ENCODE measurements around the gene STAT2. TPM values are rescaled to one million over a fixed set of nuclear protein-coding genes. Genes with fewer than 3 reads are reported as not detected.

Gene STAT2
- total and polyA plus RNA-seq, 2 of the 4 experiments (the other 2 are of a cell fraction) = 99.3 to 182 TPM

GRCh38 chr12:56299853-56300643 is 59.9 kb downstream of the STAT2 start, which contains the start of gene CS:
TSS of gene CS (minus strand) at chr12:56300330. CDS start at chr12:56300201, 129 bp downstream.
- intact Hi-C loops (cut with micrococcal nuclease) = no loop called here
- no TSS peak for BruUV-seq (replicated peaks)
- Histone ChIP-seq H3K9me1 (ENCODE audit: insufficient read depth, low read length) (peaks cover 11% of the 10 kb centered on the region), H3K4me2 (ENCODE audit: low read depth, low read length) (peak within 1 kb of the TSS; percentile 86), H3K4ac (ENCODE audit: low read depth, low read length) (peak within 1 kb of the TSS; percentile 92), H3K36me3 (ENCODE audit: control insufficient read depth, insufficient read depth, low read length) (peaks cover 6% of the 10 kb centered on the region), H4K20me1 (ENCODE audit: insufficient read depth, low read length) (peaks cover 11% of the 10 kb centered on the region; the same call in 1 of the 2 replicates), H3K23ac (ENCODE audit: low read depth, low read length) (peak within 1 kb of the TSS; percentile 82), H4K5ac (ENCODE audit: low read depth, low read length) (peak within 1 kb of the TSS; percentile 80), H3K56ac (ENCODE audit: extremely low read depth, insufficient read depth, low read length) (peak within 1 kb of the TSS; percentile 84), H3K4me1 (ENCODE audit: control insufficient read depth, insufficient read depth, low read length) (peaks cover 9% of the 10 kb centered on the region; the same call in 1 of the 2 replicates), H3K18ac (ENCODE audit: low read depth, low read length) (peak within 1 kb of the TSS; percentile 36; the same call in 1 of the 2 replicates), H4K8ac (ENCODE audit: low read depth in 2 of 2, low read length in 2 of 2) (peak within 1 kb of the TSS; percentile 95 to 98), H2BK5ac (ENCODE audit: low read depth, low read length, poor library complexity, severe bottlenecking) (peak within 1 kb of the TSS; percentile 68), H2BK120ac (ENCODE audit: low read depth, low read length) (peak within 1 kb of the TSS; percentile 38), H2AK9ac (replicated peaks; ENCODE audit: low read depth, low read length, poor library complexity) (peak within 1 kb of the TSS; percentile 95), H3K4me3 (ENCODE audit: insufficient read depth, low read depth, low read length) (peak within 1 kb of the TSS; percentile 85), H2AK5ac (ENCODE audit: low read depth, low read length) (peak within 1 kb of the TSS; percentile 72), H3K27me3 (ENCODE audit: control insufficient read depth, insufficient read depth, low read length) (no peaks in the 10 kb centered on the region), H4K91ac (ENCODE audit: insufficient read depth, low read depth, low read length) (peak within 1 kb of the TSS; percentile 89), H2BK15ac (ENCODE audit: low read depth, low read length) (peak within 1 kb of the TSS; percentile 39; the same call in 1 of the 3 replicates), H3K14ac (replicated peaks; ENCODE audit: low read depth, low read length) (peak within 1 kb of the TSS; percentile 85), H3K9ac (ENCODE audit: low read depth, low read length) (peak within 1 kb of the TSS; percentile 91), H2AFZ (replicated peaks; ENCODE audit: low read length, poor library complexity) (peak within 1 kb of the TSS; percentile 88), H2BK20ac (ENCODE audit: low read depth, low read length) (no peak within 1 kb of the TSS), H3K9me3 (ENCODE audit: control insufficient read depth, insufficient read depth, low read length) (no peaks in the 10 kb centered on the region), H3K27ac (ENCODE audit: insufficient read depth, low read length) (peak within 1 kb of the TSS; percentile 85), H3K79me1 (ENCODE audit: low read depth in 1 of 2, low read length in 2 of 2) (peaks cover 17 to 60% of the 10 kb centered on the region in 2 experiments)
- DNase-seq = peak; percentile 95
- dilution Hi-C loops (cut with HindIII; ENCODE audit: low sequenced_read_pairs, unreplicated experiment) = no loop called here
- TF ChIP-seq POLR2A (IDR thresholded peaks at IDR 0.05; ENCODE audit: low read depth, low read length) (peak; percentile 47), MXI1 (IDR thresholded peaks at IDR 0.05; ENCODE audit: borderline replicate concordance, low read depth, low read length) (peak; percentile 94), CTCF (conservative IDR thresholded peaks at IDR 0.05; ENCODE audit: low read depth, low read length) (no peak), MAZ (IDR thresholded peaks at IDR 0.05; ENCODE audit: borderline replicate concordance, low read depth, low read length) (no peak), BHLHE40 (IDR thresholded peaks at IDR 0.05; ENCODE audit: low read depth, low read length) (peak; percentile 55)
- 0% methylated on average over 26 of the region's 63 CpGs; no CpG with 5 or more reads in 1 of the 2 experiments for WGBS, 2 experiments (ENCODE audit: extremely low coverage in 2 of 2, insufficient read length in 1 of 2)
- ChIA-PET POLR2A (ENCODE audit: unreplicated experiment) (no interaction called here), CTCF (no interaction called here)
- in situ Hi-C loops (cut with MboI; ENCODE audit: low sequenced_read_pairs) = no loop called here
- peak; percentile 99 for ATAC-seq (ENCODE audit: low read depth)

Data from IMR-90 (cell line).